ENCODE results near the gene ADGRG4.
"Not testable (repeated sequence)": the region's sequence is repeated elsewhere in the genome, so short reads cannot be mapped to it uniquely, and the experiment has no call there.

The ADGRG4 gene

DNA sequence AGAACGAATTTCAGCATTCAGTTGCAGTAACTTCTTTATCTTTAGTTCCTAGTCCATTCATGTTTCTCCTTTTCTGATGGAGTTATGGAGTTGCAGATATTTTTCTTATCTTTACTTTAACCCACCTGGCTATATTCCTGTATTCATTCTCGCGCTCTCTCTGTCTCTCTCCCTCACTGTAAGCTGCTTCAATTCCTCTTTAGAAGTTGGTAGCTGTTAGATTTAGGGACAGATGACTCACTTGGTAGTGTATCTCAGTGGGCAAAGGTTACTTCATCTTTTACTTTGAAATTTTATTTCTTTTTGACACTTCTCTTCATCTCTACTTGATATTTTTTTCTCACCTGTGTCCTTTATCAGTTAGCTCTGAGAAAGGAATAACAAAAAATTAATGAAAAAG, 137.4 kb downstream of the ADGRG4 start:
- TF ChIP-seq, protein P1, sequence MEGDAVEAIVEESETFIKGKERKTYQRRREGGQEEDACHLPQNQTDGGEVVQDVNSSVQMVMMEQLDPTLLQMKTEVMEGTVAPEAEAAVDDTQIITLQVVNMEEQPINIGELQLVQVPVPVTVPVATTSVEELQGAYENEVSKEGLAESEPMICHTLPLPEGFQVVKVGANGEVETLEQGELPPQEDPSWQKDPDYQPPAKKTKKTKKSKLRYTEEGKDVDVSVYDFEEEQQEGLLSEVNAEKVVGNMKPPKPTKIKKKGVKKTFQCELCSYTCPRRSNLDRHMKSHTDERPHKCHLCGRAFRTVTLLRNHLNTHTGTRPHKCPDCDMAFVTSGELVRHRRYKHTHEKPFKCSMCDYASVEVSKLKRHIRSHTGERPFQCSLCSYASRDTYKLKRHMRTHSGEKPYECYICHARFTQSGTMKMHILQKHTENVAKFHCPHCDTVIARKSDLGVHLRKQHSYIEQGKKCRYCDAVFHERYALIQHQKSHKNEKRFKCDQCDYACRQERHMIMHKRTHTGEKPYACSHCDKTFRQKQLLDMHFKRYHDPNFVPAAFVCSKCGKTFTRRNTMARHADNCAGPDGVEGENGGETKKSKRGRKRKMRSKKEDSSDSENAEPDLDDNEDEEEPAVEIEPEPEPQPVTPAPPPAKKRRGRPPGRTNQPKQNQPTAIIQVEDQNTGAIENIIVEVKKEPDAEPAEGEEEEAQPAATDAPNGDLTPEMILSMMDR (IDR thresholded peaks at IDR 0.05; ENCODE audit: low read depth, low read length): no peak
- H3K4me3 ChIP-seq (ENCODE audit: low read depth, low read length): no peak overlapping the region

- not testable (repeated sequence) for H3K4me3 ChIP-seq (ENCODE audit: low read depth, low read length)
These were observed 144.9 kb downstream of the ADGRG4 start for GRCh38 chrX:136445674-136446073.

DNA sequence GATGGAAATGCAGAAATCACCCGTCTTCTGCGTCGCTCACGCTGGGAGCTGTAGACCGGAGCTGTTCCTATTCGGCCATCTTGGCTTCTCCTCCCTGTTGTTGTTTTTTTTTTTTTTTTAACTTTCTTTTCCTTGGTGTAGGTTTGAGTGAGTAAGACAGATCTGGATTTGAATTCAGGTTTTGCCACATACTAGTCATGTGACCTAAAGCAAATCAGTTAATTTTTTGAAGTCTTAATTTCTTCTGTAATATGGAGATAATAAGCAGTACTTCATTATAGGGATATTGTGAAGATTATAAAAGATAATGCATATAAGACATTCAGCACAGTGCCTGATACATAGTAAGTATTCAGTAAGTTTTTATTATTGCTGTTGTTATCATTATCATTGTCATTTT, 145.4 kb downstream of the ADGRG4 start:
- TF ChIP-seq, protein P1 (IDR thresholded peaks at IDR 0.05; ENCODE audit: low read depth, low read length): no peak
- H3K4me3 ChIP-seq (ENCODE audit: low read depth, low read length): no peak overlapping the region

GRCh38 chrX:136447308-136447707, 146.5 kb downstream of the ADGRG4 start:
- TF ChIP-seq, protein P1 (IDR thresholded peaks at IDR 0.05; ENCODE audit: low read depth, low read length): no peak

GRCh38 chrX:136447968-136448367, 147.2 kb downstream of the ADGRG4 start:
- TF ChIP-seq, protein P1 (IDR thresholded peaks at IDR 0.05; ENCODE audit: low read depth, low read length): no peak
- no peak overlapping the region for H3K4me3 ChIP-seq (ENCODE audit: low read depth, low read length)

More at GRCh38 chrX:136447308-136447707, 146.5 kb downstream of the ADGRG4 start:
- no peak overlapping the region for H3K4me3 ChIP-seq (ENCODE audit: low read depth, low read length)

GRCh38 chrX:136450050-136450830, 149.5 kb downstream of the ADGRG4 start:
- H3K4me3 ChIP-seq (ENCODE audit: low read depth, low read length): no peak overlapping the region

GRCh38 chrX:136452614-136453013, 151.9 kb downstream of the ADGRG4 start:
- no peak overlapping the region for H3K4me3 ChIP-seq (ENCODE audit: low read depth, low read length)
- TF ChIP-seq, protein P1 (IDR thresholded peaks at IDR 0.05; ENCODE audit: low read depth, low read length): no peak

More at GRCh38 chrX:136450050-136450830, 149.5 kb downstream of the ADGRG4 start:
- TF ChIP-seq, protein P1 (IDR thresholded peaks at IDR 0.05; ENCODE audit: low read depth, low read length): no peak
